Medulla oblongata (tissue), 1 donor: Measurements from ENCODE around the gene CXXC5.
A peak's percentile ranks its signal among the peaks of the same experiment; 100 is the strongest.

ENCODE experiments used
- DNase-seq: peaks from one replicate; pipeline ENCODE4 v3.0.0-alpha.2; 2015; ENCODE audit errors: extremely low spot score

CXXC5 gene

DNA sequence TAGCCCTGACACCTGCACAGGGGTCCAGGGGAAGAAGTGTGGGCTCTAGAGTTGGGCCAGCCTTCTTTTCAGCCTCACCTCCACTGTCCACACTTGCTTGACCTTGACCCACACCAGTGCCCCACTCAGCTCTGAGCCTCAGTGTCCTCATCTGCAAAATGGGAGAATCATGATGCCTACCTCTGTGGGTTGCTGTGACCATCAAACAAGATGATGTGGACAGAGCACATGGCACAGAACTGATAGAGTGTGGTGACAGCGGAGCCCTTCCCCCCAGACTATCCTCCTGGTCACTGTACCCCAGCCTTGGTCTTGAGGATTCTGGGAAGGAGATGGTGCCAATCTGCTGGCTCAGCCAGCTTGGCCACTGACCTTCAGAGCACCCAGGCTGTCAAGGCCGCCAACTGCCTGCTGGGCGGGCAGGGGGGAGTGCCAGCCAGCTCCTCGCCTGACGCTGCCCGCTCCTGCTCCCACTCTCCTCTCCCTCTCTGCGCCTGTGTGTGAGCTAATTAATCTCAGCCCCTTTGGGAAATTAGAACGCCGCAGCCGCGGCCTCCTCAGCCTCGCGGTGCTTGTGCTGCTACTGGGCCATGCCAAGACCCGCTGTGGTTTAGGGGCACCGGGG lies 16.7 kb downstream of the CXXC5 start:
- peak; percentile 73 for DNase-seq

DNA sequence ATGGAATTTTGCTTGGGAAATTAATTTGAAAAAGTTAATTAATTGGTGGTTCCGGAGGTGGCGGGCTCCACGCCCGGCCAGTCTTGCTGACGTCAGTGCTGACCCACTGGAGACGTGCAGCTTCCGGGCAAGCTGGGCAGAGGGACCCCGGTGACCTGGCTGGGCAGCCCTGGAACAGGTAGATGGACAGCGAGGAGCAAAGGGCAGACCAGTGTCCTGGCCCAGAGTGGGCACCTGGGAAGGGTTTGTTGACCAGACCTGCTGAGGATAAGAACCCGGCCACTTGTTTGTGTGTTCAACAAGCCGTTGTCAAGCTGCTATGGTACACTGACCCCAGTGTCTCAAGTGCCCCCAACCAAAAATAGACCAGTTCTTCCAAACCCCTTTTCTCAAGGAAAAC lies 17.5 kb downstream of the CXXC5 start:
- DNase-seq: no peak

DNA sequence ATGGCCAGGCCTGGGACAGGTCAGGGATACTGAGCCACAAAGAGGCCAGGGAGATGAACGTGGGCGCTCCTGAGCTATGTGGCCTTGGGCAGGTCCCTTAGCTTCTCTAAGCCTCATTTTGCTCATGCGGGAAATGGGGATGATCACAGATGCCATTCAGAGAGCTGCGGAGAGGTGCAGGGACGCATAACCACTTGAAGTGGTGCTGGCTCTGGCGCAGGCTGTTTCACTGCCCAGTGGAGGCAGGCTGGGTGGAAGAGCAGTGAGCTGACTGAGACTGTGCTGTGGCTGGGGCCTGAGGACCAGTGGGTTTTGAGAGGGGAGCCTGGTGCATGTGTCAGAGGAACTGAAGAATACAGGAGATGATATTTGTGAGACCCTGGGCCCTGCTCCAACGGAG lies 18.4 kb downstream of the CXXC5 start:
- DNase-seq: no peak

DNA sequence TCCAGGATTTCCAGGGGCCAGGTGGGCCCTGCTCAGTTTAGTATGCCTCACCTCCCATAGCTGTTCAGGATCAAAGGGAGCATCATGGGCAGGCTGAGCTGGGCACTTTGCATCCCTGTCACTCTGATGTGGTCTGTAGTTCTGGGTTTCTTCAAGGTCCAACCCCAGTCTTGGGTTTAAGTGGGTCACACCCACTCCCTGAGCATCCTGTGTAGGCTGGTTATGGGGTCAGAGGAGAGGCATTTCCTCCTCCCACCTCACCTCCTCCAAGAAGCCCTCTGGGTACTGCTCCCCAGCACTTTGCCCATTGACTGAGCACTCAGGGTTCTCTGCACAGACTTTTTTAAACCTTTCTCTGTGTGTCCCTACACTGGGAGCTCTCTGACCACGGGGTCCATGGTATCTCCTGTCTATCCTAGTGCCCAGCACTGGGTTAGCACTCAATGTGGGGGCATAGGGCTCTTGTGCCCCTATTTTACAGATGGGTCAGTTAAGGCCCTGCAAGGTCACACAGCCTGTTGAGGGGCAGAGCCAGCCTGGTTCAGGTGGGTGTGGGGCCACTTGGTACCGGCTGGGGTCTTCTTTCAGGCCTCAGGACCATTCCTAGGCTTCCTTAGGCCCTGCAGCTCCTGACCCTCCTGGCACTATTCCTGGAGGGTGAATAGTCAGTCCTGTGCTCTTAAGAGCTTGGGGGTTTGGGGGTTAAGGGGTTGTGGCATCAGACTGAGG lies 19.0 kb downstream of the CXXC5 start:
- DNase-seq: no peak

DNA sequence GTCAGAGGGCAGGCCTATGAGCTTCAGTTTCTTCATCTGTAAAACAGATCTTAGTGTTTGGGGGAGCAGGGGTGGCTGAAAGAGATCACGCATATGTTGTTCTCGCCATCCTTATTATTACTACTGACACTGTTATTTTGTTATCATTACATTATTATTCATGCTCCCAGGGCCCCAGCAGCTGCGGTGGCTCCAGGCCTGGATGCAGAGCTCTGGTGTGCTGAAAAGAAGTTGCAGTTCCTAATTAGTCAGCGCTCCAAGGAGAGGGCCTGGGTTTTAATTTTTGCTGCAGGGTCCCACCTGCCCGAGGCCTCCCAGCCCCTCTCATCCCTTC lies 19.5 kb downstream of the CXXC5 start:
- DNase-seq: no peak

DNA sequence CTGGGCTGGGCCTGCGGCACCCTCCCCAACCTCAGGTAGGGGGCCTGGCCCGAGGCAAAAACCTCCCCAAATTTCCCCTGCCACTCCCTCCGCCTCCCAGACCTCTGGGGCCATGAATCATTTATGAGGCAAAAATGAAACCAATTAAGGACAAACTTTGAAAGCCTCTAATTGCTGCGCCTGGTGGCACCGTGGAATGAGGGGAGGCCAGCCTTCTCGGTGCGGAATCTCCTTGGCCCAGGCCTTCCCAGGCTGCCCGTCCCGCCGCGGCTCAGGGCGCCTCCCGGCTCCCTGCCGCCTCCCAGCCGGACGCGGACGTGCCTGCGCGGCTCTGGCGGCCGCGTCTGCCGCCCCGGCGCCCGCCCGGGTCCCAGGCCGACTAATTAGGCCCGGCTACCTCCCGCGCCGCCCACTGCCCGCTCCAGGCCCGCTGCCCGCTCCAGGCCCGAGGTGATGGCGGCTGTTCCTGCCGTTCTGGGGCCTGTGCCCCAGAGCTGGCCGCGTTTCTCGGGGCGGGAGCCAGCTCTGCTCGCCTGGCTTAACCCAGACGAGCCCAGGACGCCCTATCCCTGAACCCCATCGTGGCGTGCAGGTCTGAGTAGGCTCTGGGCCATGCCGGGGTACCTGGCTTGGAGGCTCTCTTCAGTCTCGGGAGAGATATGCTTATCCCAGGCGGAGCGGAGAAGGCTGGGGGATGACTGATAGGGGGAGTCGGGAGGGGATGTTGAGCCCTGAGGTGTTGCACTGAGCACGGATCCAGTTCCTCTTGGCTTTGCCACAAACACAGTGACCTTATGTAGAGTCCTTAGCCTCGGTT lies 20.1 kb downstream of the CXXC5 start:
- DNase-seq: peak; percentile 52

DNA sequence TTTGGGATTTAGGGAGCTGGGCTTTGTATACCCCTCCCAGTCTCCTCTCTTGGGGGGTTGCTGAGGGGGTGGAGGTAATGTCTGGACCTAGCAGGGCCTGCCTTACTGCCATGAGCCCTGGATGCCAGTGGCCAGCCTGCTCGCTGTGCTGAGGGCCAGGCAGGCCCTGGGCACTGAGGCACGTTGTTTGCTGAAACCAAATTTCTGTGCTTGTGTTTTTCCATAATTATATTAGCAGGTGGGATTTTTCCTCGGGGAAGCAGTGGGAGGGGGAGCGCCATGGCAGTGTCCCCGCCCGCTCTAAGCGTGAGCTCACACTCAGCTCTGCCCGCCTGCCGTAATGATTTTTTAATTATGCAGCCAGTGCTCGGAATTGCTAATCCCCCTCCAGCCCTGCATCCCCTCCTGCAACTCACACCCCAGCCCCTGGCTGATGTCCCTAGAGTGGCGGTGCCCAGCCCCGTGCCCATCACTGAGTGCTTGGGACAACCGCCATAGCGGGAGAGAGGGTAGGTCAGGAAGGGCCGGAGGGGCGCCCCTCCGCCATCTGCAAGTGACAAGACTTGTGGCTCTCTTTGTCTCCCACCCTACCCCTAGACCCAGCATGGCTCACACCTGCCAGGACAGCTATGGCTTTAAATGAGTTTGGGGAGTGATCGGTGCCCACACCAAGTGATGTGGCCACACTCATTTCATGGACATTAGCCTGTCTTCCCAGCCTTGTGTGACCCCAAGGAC lies 20.9 kb downstream of the CXXC5 start:
- DNase-seq: peak; percentile 52

DNA sequence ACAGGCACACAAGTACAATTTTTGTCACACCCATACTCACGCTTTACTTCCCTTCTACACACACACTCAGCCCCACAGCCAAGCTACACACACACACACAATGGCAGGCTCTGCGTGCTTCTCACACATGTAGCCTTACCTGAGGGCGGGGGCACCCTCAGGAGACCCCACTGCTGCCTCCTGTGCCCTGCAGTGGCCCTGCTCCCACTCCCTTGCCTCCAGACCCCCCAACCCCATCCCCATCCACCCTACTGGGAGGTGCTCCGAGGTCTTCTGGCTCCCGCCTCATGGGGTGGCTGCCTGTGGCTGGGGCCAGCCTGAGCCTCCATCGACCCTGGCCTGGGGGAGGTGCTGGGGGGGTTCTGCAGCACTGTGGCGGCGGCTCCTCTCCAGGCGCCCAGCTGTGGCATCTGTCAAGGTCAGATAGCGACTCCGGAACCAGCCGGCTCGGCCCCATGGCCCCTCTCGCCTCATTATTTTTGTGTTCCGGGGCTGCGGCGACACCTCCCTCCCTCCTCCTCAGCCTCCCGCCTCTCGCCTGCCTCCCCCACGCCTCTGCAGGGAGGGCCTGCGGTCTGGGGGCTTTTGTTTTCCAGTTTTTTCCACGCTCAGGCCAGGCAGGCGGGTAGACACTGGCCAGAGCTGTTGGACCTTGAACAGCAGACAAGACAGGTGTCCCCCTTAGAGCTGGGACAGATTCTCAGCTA lies 21.7 kb downstream of the CXXC5 start:
- DNase-seq: peak; percentile 46

DNA sequence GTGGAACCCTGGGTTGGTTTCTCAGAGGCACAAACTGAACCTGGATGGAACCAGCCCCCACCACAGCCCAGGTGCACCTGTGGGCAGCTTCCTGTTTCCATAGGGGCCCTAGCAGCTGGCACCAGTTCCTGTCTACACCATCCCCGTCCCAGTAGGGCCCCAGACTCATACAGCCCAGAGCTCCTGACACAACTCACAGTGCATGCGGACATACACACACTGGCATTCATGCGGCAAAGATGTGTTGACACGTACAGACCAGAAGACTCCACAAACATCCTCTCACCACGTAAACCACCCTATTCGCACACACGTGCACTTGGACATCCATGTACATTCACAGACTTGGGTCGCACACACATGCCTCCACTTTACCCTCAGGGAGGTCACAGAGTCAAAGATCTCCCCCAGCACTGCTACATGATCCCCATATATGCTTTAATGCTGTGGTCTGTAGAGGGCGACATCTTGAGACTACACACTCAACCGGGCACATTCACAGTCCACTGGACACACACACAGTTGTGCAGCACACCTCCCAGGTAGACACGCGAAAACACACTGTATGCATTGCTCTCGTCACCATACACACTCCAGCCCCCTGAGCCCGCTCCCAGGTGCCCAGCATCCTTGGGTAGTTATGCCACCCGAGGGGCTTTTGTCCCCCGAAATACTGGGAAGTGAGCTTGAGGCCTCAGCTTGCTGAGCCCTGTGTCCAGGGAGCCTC lies 22.4 kb downstream of the CXXC5 start:
- DNase-seq: peak; percentile 63

DNA sequence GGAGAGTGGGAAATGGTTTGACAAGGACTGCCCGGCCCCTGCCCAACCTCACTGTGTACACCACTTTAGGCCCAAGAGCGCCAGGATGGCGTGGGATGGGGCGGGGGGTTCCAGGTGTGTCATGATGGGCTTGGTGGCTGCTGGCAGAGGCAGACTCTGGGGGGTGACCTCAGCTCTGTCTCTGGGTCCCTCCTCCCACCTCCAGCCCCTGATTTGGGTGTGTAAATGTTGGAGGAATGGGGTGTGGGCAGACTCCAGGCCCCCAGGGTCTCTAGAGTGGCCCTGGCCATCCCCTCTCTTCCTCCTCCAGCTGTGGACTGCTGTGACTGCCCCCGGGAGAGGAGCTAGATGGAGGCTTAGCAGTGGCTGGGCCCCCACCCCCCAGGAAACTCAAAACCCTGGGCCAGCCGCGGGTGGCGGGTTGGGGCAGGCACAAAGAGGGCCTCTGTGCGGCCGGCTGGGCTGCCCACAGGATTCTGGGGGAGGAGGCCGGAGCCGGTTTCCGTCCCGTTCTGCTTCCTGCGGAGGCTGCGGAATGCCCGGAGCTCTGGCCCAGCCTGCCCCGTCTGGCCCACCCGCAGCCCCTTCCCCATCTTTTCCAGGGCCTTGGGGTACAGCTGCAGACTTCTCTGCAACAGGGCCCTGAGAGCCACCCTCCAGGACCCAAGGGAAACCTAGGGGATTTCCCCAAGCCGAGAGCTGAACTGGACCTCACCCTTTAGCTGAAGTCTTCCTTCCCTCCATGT lies 23.1 kb downstream of the CXXC5 start:
- peak; percentile 89 for DNase-seq

DNA sequence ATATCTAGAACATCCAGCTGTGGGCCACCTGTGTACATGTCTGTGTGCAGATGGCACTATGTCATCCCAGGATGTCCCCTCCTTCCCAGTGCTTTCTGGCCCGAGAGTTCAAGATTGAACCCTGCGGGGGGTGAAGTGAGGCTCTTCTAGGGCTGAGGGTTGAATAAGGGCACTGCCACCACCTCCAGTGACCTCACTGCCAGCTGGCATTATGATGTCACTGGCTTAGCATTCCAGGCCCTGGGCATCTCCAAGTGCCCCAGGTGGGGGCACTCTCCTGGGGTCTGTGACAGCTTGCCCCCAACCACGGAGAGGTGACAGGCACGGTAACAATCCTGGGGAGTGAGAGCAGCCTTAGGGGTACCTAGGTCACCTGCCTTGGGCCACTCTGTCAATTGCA lies 27.1 kb downstream of the CXXC5 start:
- no peak for DNase-seq

DNA sequence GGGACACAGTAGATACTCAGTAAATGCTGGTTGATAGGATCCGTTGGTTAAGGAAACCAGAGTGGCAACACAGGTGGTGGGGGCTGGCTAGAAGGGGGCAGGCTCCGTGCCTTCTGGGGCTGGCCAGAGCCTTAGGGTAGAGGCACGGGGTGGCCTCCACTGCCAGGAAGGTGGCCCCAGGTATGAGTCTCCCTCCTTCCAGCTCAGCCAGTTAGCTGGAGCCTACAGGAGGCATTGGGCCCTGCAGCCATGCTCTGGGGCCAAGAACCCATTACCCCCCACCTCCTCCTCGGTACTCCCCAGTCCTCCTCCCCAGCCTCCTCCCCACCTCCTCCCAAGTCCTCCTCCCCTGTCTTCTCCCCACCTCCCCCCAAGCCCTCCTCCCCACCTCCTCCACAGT lies 27.7 kb downstream of the CXXC5 start:
- no peak for DNase-seq

DNA sequence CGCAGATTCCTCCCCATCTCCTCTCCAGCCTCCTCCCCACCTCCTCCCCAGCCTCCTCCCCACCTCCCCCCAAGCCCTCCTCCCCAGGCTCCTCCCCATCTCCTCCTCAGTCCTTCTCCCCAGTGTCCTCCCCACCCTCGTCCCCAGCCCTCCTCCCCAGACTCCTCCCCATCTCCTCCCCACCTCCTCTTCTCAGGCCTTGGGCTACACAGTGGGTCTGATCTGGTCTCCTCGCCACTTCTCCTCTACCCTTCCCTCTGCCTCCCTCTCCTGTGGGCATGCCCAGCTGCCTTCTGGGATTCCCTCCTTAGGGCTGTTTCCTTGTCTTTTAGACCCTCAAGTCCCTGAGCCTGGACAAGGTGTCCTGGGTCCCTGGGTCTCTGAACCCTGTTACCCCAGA lies 28.3 kb downstream of the CXXC5 start:
- DNase-seq: no peak

DNA sequence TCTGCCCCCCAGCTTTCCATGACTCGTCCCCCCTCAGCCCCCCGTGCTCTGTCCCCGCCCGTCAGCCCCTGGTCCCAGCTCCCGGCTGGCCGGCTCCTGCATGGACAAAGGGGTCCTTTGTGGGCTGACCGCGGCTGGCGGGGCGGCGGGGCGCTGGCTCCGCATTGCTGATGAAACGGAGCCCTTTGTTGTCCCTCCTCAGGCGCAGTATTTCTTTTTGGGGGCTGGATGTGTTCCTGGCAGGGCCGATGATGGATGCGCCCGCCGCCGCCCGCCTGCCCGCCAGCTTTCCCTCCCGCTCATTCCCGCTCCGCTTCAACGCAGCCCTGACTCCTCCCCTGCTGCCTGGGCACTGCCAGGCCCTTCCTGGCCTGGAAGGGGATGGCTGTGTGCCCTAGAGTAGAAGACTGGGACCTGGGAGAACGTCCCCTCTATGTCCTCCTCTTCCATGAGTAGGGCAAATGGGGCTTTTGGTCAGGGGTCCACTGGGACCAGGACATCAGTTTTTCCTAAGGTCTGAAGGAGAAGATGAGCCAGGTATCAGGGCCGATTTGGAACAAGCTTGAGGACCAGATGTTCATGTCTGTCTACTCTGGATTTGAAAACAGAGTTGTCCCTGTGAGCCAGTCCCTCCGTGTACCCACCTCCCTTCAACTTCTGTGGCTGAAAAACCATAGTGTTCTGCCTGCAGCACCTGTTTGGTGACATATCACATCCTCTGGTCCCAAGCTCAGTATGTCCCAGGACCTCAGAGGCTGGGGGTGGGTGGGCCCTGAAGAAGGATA lies 29.0 kb downstream of the CXXC5 start:
- peak; percentile 95 for DNase-seq

DNA sequence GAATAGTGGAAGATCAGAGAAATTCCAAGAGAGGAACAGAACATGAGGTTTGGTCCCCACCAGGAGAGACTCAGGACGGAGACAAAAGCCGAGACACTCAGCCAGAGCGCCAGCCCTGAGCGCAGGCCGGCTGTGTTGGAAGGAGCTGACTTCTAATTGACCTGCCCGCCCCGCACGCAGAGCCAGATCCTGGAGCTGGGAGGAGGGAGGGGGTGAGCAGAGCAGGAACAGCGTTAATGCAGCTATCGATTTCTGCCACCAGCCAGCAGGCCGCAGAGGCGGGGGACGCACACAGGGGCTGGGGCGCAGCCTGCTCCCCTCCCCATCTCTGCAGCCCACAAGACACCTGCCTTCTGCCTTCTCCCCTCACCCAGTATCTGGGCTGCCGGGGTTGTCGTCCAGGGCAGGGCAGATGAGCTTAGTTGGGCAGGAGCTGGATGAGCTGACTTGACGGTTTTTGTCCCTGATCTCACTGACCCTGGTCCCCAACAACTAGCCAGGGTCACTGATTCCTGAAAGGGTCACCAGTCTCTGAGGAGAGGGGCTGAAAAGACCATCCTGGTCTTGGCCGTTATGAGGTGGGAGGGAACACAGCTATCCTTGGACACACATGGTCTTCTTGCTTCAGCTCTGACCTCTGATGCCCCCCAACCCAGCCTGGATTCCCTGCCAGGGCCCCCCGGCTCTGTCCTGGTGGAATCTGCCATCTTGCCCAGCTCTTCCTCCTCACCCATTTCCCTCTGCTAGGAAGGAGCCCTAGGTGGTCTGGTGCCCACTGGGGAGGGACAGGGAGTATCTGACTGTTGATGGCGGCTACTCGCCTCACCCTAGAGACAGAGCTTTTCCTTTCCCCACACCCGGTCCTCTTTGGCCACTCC lies 29.8 kb downstream of the CXXC5 start:
- no peak for DNase-seq

DNA sequence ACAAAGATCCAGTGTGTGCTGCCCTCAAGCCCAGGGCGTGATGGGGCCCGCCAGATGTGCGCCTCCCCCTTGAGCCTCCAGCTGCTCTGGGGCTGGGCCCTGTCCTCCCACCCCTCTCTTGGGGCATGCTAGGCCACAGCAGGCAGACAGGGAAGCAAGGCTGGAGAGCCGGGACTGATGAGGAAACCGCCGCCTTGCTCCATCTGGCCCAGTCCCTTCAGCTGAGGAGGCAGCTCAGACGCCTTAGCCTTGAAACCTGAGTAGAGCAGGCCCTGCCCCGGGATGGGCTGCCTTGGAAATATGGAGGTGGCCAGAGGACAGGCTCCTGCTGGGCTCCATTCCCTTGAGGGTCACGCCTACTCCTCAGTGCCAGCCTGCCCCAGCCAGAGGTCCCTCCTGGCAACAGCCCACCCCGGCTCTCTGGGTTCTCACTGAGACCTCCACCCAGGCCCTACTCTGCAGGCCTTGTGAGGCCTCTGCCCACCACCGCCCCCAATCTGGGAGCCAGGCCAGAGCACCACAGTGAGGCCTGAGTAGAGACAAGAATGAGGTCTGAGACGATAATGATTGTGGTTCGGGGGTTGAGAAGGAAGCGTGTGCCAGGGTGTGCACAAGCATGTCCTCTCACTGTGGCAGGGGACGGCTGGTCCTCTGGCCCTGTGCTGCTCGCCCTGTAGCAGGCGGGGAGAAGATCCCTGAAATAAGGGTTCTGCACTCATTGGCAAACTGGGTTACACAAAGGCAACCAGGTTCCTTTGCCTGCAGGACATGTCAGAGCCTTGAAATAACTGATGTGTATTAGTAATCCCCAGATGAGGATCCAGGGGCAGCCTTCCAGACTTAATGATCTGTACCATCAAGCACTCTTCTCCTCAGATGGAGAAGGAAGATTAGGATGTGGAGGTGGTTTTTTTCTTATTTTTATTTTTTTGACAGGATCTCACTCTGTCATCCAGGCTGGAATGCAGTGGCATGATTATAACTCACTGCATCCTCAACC lies 30.9 kb downstream of the CXXC5 start:
- DNase-seq: peak; percentile 81
